Trophoblast cell (in vitro differentiated cells and primary cell): ENCODE measurements around the gene C11orf98.
"Not testable (repeated sequence)": the region's sequence is repeated elsewhere in the genome, so short reads cannot be mapped to it uniquely, and the experiment has no call there.

ENCODE experiments used
- DNase-seq, 2 donors: peaks; one replicate each; pipeline ENCODE4 v3.0.0-alpha.2; 2016
- H2AFZ ChIP-seq: 2 replicates; pipeline ENCODE4 v1.6.1; 2013; ENCODE audit warnings: low read length, moderate library complexity, mild to moderate bottlenecking; ENCODE audit not compliant: insufficient read depth, poor library complexity
- H2AK5ac ChIP-seq: 2 replicates; pipeline ENCODE4 v1.6.1; 2013; ENCODE audit warnings: mild to moderate bottlenecking, low read length
- H2BK120ac ChIP-seq: 2 replicates; pipeline ENCODE4 v1.6.1; 2013; ENCODE audit warnings: low read length, mild to moderate bottlenecking, moderate library complexity; ENCODE audit not compliant: insufficient read depth, poor library complexity
- H2BK12ac ChIP-seq: 2 replicates; pipeline ENCODE4 v1.6.1; 2013; ENCODE audit warnings: mild to moderate bottlenecking, low read length, moderate library complexity
- H2BK5ac ChIP-seq: 2 replicates; pipeline ENCODE4 v1.6.1; 2013; ENCODE audit warnings: low read length, low read depth, moderate library complexity, mild to moderate bottlenecking; ENCODE audit not compliant: poor library complexity
- H3K14ac ChIP-seq: 2 replicates; pipeline ENCODE4 v1.6.1; 2013; ENCODE audit warnings: mild to moderate bottlenecking, low read length
- H3K18ac ChIP-seq: 2 replicates; pipeline ENCODE4 v1.6.1; 2013; ENCODE audit warnings: mild to moderate bottlenecking, low read length
- H3K23ac ChIP-seq: 2 replicates; pipeline ENCODE4 v1.6.1; 2013; ENCODE audit warnings: low read length
- H3K27ac ChIP-seq: 2 replicates; pipeline ENCODE4 v1.5.1; 2013; ENCODE audit warnings: low read depth, mild to moderate bottlenecking, inconsistent platforms, low read length, moderate library complexity
- H3K27me3 ChIP-seq: 2 replicates; pipeline ENCODE4 v1.6.1; 2013; ENCODE audit warnings: inconsistent platforms, mild to moderate bottlenecking, low read length, moderate library complexity; ENCODE audit not compliant: insufficient read depth
- H3K36me3 ChIP-seq, 2 experiments: 1 replicate in 1 of 2; 2 replicates in 1 of 2; pipeline ENCODE4 v1.6.1; 2013; ENCODE audit warnings: low read length in 2 of 2, mild to moderate bottlenecking in 2 of 2, moderate library complexity in 1 of 2; ENCODE audit not compliant: insufficient read depth in 2 of 2, control insufficient read depth in 1 of 2
- H3K4ac ChIP-seq: 2 replicates; pipeline ENCODE4 v1.6.1; 2013; ENCODE audit warnings: low read depth, mild to moderate bottlenecking, low read length, moderate library complexity
- H3K4me1 ChIP-seq, 2 experiments: 1 replicate in 1 of 2; 2 replicates in 1 of 2; pipeline ENCODE4 v1.6.1; 2013; ENCODE audit warnings: low read length in 2 of 2, mild to moderate bottlenecking in 2 of 2, moderate library complexity in 1 of 2; ENCODE audit not compliant: insufficient read depth in 2 of 2, control insufficient read depth in 1 of 2
- H3K4me2 ChIP-seq: 2 replicates; pipeline ENCODE4 v1.6.1; 2013; ENCODE audit warnings: inconsistent platforms, mild to moderate bottlenecking, low read length, moderate library complexity
- H3K4me3 ChIP-seq: 2 replicates; pipeline ENCODE4 v1.5.1; 2013; ENCODE audit warnings: mild to moderate bottlenecking, low read depth, low read length, inconsistent platforms
- H3K79me1 ChIP-seq: one replicate; pipeline ENCODE4 v1.6.1; 2013; ENCODE audit warnings: low read length
- H3K79me2 ChIP-seq: 2 replicates; pipeline ENCODE4 v1.6.1; 2013; ENCODE audit warnings: low read length, mild to moderate bottlenecking; ENCODE audit not compliant: control insufficient read depth, insufficient read depth, poor library complexity
- H3K9ac ChIP-seq: 2 replicates; pipeline ENCODE4 v1.6.1; 2013; ENCODE audit warnings: mild to moderate bottlenecking, low read length
- H3K9me3 ChIP-seq: 2 replicates; pipeline ENCODE4 v1.6.1; 2013; ENCODE audit warnings: low read depth, mild to moderate bottlenecking, control low read depth, inconsistent platforms, low read length; ENCODE audit not compliant: insufficient read depth
- H4K12ac ChIP-seq: 2 replicates; pipeline ENCODE4 v1.6.1; 2013; ENCODE audit warnings: low read depth, mild to moderate bottlenecking, low read length, moderate library complexity
- H4K8ac ChIP-seq: 2 replicates; pipeline ENCODE4 v1.6.1; 2013; ENCODE audit warnings: low read depth, mild to moderate bottlenecking, low read length, moderate library complexity
- H4K91ac ChIP-seq: one replicate; pipeline ENCODE4 v1.6.1; 2013; ENCODE audit warnings: low read depth, mild to moderate bottlenecking, low read length, moderate library complexity
- WGBS: extraction: QIAGEN DNeasy Blood & Tissue Kit; methylation state at CpG from one replicate; pipeline ENCODE4 v1.1.7; 2013; ENCODE audit warnings: missing lambda C conversion rate; ENCODE audit not compliant: insufficient read length, insufficient coverage; ENCODE audit errors: extremely low coverage; 5-methylcytosine and 5-hydroxymethylcytosine counted together

The C11orf98 gene

GRCh38 chr11:62616957-62617356, 48.1 kb downstream of the C11orf98 start:
- not testable (repeated sequence) for H3K9me3 ChIP-seq, H2AK5ac ChIP-seq, H3K9ac ChIP-seq, H3K14ac ChIP-seq, H4K8ac ChIP-seq, DNase-seq, H3K27me3 ChIP-seq, H2BK5ac ChIP-seq, H4K12ac ChIP-seq, H3K18ac ChIP-seq, H2AFZ ChIP-seq, H3K4me3 ChIP-seq, H3K79me2 ChIP-seq, H2BK12ac ChIP-seq, H3K4me2 ChIP-seq, H2BK120ac ChIP-seq, H3K4ac ChIP-seq, H3K27ac ChIP-seq, H3K23ac ChIP-seq, H4K91ac ChIP-seq
- H3K4me1 ChIP-seq, result peaks cover 7 to 11% of the 10 kb centered on the region in 2 experiments
- WGBS, result no CpG with 5 or more reads among the region's 14 CpGs
- H3K79me1 ChIP-seq, result peaks cover 12% of the 10 kb centered on the region
- peaks cover 20% of the 10 kb centered on the region in 2 experiments for H3K36me3 ChIP-seq

GRCh38 chr11:62615521-62615920, 49.5 kb downstream of the C11orf98 start:
- H3K4me2 ChIP-seq, result no peak overlapping the region
- no peak overlapping the region for H2AK5ac ChIP-seq
- H3K79me1 ChIP-seq, result peaks cover 14% of the 10 kb centered on the region
- H3K4me3 ChIP-seq, result no peak overlapping the region
- DNase-seq, result no peak
- H3K36me3 ChIP-seq, result peaks cover 24 to 27% of the 10 kb centered on the region in 2 experiments
- H3K27me3 ChIP-seq, result no peaks in the 10 kb centered on the region
- H3K14ac ChIP-seq, result no peak overlapping the region
- peaks cover 13 to 15% of the 10 kb centered on the region in 2 experiments for H3K4me1 ChIP-seq
- H4K8ac ChIP-seq, result no peak overlapping the region
- no peak overlapping the region for H3K18ac ChIP-seq
- peak overlapping the region; percentile 35 for H3K23ac ChIP-seq
- no CpG with 5 or more reads among the region's 7 CpGs for WGBS
- no peak overlapping the region for H2BK5ac ChIP-seq
- H3K79me2 ChIP-seq, result peaks cover 9% of the 10 kb centered on the region
- H4K91ac ChIP-seq, result no peak overlapping the region
- H3K9ac ChIP-seq, result no peak overlapping the region
- H3K9me3 ChIP-seq, result peaks cover 2% of the 10 kb centered on the region
- no peak overlapping the region for H3K27ac ChIP-seq
- no peak overlapping the region for H3K4ac ChIP-seq
- H4K12ac ChIP-seq, result no peak overlapping the region
- H2BK120ac ChIP-seq, result no peak overlapping the region
- no peak overlapping the region for H2BK12ac ChIP-seq
- H2AFZ ChIP-seq, result no peak overlapping the region

GRCh38 chr11:62614275-62614674, 50.7 kb downstream of the C11orf98 start:
- Histone ChIP-seq H3K79me2 (peaks cover 9% of the 10 kb centered on the region), H3K36me3 (peaks cover 31 to 32% of the 10 kb centered on the region in 2 experiments), H3K14ac (no peak overlapping the region), H3K23ac (no peak overlapping the region), H4K12ac (peak overlapping the region; percentile 68), H4K8ac (no peak overlapping the region), H2BK120ac (no peak overlapping the region), H3K27me3 (no peaks in the 10 kb centered on the region), H3K4ac (no peak overlapping the region), H3K79me1 (peaks cover 14% of the 10 kb centered on the region), H3K4me1 (peaks cover 12 to 14% of the 10 kb centered on the region in 2 experiments), H4K91ac (no peak overlapping the region), H3K4me3 (no peak overlapping the region), H2BK5ac (no peak overlapping the region), H3K9ac (no peak overlapping the region), H3K18ac (no peak overlapping the region), H2AK5ac (no peak overlapping the region), H3K27ac (no peak overlapping the region), H3K9me3 (peaks cover 2% of the 10 kb centered on the region), H3K4me2 (no peak overlapping the region), H2BK12ac (no peak overlapping the region), H2AFZ (no peak overlapping the region)
- no CpG with 5 or more reads among the region's 8 CpGs for WGBS
- peak; percentile 42 to 51 for DNase-seq

GRCh38 chr11:62613291-62613778, 51.7 kb downstream of the C11orf98 start:
- no peaks in the 10 kb centered on the region for H3K27me3 ChIP-seq
- H3K9ac ChIP-seq, result no peak overlapping the region
- H3K27ac ChIP-seq, result no peak overlapping the region
- DNase-seq, result no peak
- H2AK5ac ChIP-seq, result peak overlapping the region; percentile 93
- peaks cover 38 to 41% of the 10 kb centered on the region in 2 experiments for H3K36me3 ChIP-seq
- H3K18ac ChIP-seq, result peak overlapping the region; percentile 55
- H2BK5ac ChIP-seq, result peak overlapping the region; percentile 4
- no peak overlapping the region for H3K23ac ChIP-seq
- peak overlapping the region; percentile 65 for H2BK120ac ChIP-seq
- H4K12ac ChIP-seq, result peak overlapping the region; percentile 63
- H3K4me2 ChIP-seq, result peak overlapping the region; percentile 23
- no CpG with 5 or more reads among the region's 15 CpGs for WGBS
- no peak overlapping the region for H2AFZ ChIP-seq
- H4K8ac ChIP-seq, result peak overlapping the region; percentile 69
- peaks cover 12 to 14% of the 10 kb centered on the region in 2 experiments for H3K4me1 ChIP-seq
- peaks cover 9% of the 10 kb centered on the region for H3K79me2 ChIP-seq
- H3K4me3 ChIP-seq, result peak overlapping the region; percentile 16
- peak overlapping the region; percentile 61 for H4K91ac ChIP-seq
- H3K79me1 ChIP-seq, result peaks cover 14% of the 10 kb centered on the region
- H3K4ac ChIP-seq, result no peak overlapping the region
- peak overlapping the region; percentile 64 for H3K14ac ChIP-seq
- peaks cover 2% of the 10 kb centered on the region for H3K9me3 ChIP-seq
- peak overlapping the region; percentile 72 for H2BK12ac ChIP-seq
